Ishikawa (cell line): Measurements from ENCODE around the gene ADAP1.

Experiments used
- CEBPB ChIP-seq: IDR thresholded peaks from 2 replicates; pipeline ENCODE4 v1.6.1; 2012
- CREB1 ChIP-seq: IDR thresholded peaks from 2 replicates; pipeline ENCODE4 v1.6.1; 2012; ENCODE audit warnings: low read depth
- EP300 ChIP-seq: IDR thresholded peaks from 2 replicates; pipeline ENCODE4 v1.6.1; 2012; ENCODE audit warnings: borderline replicate concordance
- NFIC ChIP-seq: IDR thresholded peaks from 2 replicates; pipeline ENCODE4 v1.6.1; 2012
- REST ChIP-seq: IDR thresholded peaks from 2 replicates; pipeline ENCODE4 v1.6.1; 2012; ENCODE audit warnings: low read depth, mild to moderate bottlenecking
- TAF1 ChIP-seq: IDR thresholded peaks from 2 replicates; pipeline ENCODE4 v1.6.1; 2012; ENCODE audit warnings: low read depth, mild to moderate bottlenecking
- TCF12 ChIP-seq: IDR thresholded peaks from 2 replicates; pipeline ENCODE4 v1.6.1; 2012; ENCODE audit warnings: low read depth
- USF1 ChIP-seq: IDR thresholded peaks from 2 replicates; pipeline ENCODE4 v1.6.1; 2012
- YY1 ChIP-seq: IDR thresholded peaks from 2 replicates; pipeline ENCODE4 v1.6.1; 2012; ENCODE audit warnings: low read depth
- TF ChIP-seq, protein P1 (sequence below): IDR thresholded peaks from 2 replicates; pipeline ENCODE4 v1.6.1; 2012

DNA sequence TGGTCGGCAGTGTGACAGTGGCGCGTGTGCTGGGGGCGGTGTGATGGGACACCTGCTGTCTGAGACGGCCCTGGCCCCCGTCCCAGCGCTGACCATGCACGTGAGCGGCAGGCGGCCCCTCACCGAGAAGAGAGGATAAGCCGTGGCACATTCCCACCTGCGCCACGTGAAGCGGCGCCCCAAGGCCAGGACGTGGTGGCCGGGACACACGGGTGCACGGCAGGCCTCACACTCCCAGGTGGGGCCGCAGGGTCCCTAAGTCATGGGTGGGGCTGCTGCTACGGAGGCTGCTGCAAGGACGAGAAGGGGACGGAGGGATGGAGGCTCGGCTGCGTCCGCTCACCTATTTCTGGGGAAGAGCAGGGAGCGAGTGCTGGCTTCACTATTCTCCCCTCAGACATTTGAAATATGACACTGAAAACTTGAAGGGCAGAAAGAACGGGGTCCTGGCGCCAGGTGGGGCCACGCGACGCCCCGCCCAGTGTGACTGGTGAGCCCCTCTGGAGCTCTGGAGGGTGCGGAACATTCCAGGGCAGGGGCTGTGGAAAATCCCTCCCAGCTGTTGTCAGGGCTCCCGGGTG is 36.0 kb upstream of the ADAP1 start:
- no peak for TF ChIP-seq CEBPB
- TF ChIP-seq, protein P1, sequence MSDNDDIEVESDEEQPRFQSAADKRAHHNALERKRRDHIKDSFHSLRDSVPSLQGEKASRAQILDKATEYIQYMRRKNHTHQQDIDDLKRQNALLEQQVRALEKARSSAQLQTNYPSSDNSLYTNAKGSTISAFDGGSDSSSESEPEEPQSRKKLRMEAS: no peak
- TF ChIP-seq EP300: no peak
- TF ChIP-seq TAF1: no peak
- TF ChIP-seq USF1: no peak
- no peak for TF ChIP-seq YY1
- TF ChIP-seq CREB1: no peak
- no peak for TF ChIP-seq NFIC
- no peak for TF ChIP-seq TCF12
- TF ChIP-seq REST: no peak
